HG03439 (cell line): ENCODE data around the gene SSTR1.
"Not testable (repeated sequence)": the region's sequence is repeated elsewhere in the genome, so short reads cannot be mapped to it uniquely, and the experiment has no call there.

ENCODE experiments used
- ATAC-seq: cut with Tn5 transposase; IDR thresholded peaks from one replicate; pipeline ENCODE4 v1.9.1; 2021; ENCODE audit warnings: mild to moderate bottlenecking, moderate library complexity; ENCODE audit not compliant: unreplicated experiment

SSTR1 gene, protein sequence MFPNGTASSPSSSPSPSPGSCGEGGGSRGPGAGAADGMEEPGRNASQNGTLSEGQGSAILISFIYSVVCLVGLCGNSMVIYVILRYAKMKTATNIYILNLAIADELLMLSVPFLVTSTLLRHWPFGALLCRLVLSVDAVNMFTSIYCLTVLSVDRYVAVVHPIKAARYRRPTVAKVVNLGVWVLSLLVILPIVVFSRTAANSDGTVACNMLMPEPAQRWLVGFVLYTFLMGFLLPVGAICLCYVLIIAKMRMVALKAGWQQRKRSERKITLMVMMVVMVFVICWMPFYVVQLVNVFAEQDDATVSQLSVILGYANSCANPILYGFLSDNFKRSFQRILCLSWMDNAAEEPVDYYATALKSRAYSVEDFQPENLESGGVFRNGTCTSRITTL

DNA sequence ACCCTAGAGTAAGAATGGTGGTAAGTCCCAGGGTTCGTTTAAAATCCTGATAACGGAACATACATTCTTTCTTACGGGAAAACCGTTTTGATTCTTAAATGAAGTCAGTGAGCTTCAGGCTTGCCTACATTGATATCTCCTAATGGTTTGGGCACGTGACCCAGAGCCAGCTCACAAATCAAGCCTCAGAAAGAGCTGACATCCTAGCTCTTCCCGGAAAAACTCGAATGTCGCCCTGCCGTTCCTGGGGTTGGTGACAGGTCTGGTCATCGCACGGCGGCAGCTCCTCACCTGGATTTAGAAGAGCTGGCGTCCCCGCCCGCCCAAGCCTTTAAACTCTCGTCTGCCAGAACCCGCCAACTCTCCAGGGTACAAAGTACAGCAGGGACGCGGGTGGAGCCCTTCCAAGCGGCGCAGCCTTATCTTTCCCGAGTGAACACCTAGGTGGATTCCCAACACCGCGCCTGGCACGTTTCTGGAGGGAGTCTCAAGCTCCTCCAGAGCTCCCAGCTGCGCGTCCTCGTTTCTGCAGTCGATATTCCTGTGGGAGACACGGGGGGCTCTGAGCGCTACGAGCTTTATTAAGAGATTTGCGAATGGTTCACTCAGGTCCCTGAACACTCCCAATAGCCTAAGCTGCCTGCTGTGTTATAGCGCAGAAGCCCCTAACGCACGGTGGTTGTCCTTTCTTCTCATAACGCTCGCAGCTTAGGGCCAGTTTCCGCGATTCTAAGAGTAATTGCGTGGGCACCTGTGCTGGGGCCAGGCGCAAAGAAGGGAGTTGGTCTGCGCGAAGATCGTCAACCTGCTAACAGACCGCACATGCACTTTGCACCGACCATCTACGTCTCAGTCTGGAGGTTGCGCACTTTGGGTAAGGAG lies at the start of gene SSTR1:
SSTR1 (plus strand) TSS at position 169 of the 882 bp plus-strand sequence. CDS start 1,486 bp downstream, outside the sequence.
- no peak for ATAC-seq

DNA sequence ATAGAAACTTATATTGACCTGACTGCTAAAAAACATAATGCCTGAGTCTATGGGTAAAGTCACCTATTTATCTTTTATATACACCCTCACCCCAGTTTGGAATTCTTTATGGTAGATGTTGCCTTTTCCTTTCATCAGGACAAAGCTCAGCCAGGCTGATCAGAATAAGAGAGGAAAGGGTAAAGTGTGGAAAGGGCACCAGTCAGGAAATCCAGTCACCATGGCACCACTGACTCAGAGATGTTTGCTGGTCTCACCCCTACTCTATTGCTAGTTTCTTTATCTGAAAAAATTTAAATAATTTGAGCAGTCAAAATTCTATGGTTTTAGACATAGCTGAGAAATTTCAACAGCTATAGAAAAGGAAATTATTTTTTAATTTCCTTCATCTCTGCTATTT lies 49.2 kb upstream of the SSTR1 start:
- ATAC-seq: no peak

DNA sequence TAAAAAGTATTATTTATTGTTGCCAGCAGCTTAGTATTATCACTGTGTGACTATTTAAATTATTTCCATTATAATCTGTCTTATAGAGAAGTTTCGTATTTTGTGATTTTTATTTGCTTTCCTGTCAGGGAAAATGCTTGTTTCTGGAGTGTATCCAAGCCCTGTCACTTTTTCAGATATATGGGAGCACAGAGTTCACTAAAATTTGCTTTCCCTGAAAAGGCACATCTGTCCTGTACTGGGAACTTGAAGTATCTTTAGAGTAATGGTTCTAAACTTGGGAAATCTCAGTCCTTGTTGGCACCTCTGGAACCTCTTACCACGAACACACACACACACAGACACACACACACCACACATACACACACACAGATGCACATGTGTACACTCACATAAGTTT lies 39.3 kb upstream of the SSTR1 start:
- no peak for ATAC-seq

DNA sequence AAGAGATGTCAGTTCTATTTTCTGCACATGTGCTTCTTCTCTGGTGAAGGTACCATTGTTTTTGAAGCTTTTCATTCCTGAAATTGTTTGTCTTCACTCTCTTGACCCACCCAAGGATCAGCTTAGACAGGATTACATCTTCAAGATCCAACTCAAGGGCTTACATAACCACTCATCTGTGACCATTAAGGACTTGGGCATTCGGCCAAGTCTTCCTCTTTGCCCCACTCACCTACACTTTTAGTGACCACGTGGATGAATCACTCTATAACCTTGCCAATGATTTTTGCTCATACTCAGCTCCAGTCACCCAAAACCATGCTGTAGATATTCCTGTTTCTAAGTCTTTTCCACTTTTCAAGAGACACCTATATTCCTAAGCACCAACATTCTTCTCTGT lies 36.5 kb upstream of the SSTR1 start:
- ATAC-seq: no peak

DNA sequence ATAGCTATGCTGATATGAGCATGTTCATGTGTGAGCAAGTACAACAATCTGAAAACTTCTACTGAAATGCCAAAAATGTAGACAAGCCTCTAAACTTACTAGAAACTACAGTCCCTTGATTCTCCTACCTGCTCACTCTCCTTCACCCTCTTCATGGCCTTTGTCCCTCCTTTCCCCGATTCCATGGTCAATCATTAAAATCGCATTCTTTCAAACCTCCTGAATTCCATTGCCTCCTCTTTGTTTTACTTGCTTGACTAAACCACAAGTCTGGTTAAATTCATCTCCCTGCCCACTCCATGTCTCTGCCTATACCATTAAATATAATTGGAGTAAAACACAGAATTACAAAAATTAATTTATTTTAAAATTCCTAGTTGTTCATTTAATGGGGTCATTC lies 33.0 kb upstream of the SSTR1 start:
- no peak for ATAC-seq

DNA sequence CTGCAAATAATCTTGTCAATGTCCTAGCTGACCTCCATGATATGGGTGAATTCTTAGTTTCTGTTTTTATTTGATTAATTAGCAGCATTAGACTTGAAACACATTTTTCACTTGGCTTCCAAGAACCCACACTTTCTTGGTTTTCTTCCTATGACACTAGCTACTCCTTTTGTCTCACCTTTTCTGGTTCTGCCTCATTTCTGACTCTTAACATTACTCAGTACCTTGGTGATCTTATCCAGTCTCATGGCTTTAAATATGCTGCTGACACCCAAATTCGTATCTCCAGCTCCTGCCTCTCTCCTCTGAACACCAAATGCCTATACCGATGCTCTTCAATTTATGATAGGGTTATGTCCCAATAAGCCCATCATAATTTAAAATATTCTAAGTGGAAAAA lies 32.0 kb upstream of the SSTR1 start:
- no peak for ATAC-seq

DNA sequence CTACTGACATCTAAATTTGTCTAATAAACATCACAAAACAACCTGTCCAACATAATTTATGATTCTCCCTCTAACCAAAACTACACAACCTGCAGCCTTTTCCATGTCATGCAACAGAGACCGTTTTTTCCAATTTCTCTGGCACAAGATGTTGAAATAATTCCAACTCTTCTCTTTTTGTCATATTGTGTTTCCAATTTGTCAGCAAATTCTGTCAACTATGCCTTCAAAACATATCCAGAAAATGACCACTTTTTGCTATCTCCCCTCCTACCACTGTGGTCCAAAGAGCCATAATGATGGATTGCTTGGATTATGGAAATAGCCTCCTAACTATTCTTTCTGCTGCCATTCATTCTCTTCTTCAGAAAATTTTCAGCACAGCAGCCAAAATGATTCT lies 31.3 kb upstream of the SSTR1 start:
- ATAC-seq: no peak

DNA sequence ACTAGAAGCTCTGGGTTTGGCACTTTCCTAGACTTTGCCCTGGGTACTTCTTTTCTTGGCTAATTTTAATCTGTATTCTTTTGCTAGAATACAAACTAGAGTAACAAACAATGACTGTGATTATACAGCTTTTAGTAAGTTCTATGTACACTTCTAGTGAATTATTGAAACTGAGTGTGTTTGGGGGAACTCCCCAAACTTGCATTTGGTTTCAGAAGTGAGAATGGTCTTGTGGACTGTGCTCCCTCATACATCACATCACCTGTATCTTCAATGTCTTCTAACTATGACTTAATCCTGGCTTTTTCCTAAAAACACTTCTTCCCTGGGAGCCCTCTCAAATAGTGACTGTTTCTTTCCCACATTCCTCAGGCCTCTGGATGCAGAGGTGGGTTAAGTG lies 23.6 kb upstream of the SSTR1 start:
- no peak for ATAC-seq

DNA sequence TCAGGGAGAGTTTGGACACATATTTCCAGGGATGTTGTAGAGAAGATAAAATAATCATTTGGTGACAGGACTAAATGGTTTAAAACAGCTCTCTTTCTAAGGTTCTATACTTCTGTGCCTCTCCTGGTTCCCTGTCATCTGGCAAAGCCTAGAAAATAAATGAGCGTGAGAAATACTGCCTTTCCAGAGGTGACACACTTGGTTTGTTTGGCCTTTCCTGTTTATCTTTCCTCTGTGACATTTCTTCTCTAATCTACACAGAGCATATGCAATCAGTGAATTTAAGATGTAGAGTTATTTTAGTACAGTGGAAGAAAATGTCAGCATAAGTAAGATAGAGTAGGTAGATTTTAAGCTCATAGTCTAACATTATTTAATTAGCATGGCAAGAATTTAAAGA lies 22.0 kb upstream of the SSTR1 start:
- no peak for ATAC-seq

DNA sequence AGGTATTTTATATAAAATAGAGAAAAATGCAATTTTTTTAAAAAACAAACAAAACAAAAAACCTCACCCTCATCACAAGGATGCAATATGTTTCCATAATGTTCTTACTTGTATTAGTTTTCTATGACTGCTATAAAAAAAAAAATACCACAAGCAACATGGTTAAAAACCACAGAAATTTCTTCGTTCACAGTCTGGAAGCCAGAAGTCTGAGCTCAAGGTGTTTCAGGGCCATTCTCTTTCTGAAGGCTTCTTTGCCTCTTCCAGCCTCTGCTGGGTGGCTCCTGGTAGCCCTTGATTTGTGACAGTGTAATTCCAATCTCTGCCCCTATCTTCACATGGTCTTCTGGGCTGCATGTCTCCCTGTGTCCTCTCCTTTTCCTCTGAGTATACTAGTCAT lies 21.5 kb upstream of the SSTR1 start:
- ATAC-seq: no peak

DNA sequence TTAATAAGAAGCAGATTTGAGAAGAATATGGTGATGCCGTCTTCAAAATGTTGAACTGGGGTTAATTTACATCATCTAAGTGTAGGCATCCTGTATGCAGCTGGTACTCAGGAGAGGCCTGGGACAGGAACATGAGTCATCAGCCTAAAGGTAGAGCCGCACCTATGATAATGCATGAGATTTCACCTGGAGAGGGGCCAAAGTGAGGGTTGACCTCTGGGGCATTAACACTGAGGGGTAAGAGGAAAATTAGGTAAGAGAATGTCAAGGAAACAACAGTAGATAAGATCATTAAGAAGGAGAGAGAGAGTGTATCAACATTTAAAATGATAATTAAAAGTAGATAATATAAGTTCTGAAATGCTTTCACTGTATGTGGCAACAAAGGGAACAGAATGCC lies 20.2 kb upstream of the SSTR1 start:
- ATAC-seq: no peak

DNA sequence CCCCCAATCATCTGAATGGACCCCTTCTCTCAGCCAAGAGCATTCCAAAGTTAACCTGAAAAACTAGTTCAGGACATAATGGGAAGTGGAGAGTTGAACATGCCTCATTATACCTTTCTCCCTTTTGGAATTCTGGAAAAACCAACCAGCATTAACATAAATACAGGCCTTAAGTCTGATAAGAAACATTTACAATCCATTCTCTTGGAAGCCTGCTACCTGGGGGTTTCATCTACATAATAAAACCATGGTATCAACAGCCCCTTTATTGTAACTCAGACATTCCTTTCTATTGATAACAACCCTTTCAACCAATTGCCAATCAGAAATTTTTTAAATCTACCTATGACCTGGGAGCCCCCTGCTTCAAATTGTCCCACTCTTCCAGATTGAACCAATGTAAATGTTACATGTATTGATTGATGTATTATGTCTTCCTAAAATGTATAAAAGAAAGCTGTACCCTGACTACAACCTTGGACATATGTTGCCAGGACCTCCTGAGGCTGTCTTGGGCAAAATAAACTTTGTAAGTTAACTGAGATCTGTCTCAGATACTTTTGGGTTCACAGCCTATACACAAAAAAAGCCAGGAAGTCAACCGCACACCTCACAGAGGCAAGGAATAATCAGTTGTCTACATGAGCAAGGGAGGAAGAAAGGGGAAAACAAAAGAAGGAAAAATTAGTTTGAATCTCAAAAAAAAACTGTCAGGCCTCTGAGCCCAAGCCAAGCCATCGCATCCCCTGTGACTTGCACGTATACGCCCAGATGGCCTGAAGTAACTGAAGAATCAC lies 17.6 kb upstream of the SSTR1 start:
- ATAC-seq: no peak

DNA sequence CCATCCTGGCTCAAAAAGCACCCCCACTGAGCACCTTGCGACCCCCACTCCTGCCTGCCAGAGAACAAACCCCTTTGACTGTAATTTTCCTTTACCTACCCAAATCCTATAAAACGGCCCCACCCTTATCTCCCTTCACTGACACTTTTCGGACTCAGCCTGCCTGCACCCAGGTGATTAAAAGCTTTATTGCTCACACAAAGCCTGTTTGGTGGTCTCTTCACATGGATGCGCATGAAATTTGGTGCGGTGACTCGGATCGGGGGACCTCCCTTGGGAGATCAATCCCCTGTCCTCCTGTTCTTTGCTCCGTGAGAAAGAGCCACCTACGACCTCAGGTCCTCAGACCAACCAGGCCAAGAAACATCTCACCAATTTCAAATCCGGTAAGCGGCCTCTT lies 16.9 kb upstream of the SSTR1 start:
- not testable (repeated sequence) for ATAC-seq

DNA sequence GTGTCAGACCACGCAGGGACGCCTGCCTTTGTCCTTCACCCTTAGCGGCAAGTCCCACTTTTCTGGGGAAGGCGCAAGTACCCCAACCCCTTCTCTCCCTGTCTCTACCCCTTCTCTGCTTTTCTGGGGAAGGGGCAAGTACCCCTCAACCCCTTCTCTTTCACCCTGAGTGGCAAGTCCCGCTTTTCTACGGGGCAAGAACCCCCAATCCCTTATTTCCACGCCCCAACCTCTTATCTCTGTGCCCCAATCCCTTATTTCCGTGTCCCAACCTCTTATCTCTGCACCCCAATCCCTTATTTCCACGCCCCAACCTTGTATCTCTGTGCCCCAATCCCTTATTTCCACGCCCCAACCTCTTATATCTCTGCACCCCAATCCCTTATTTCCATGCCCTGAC lies 16.2 kb upstream of the SSTR1 start:
- not testable (repeated sequence) for ATAC-seq

DNA sequence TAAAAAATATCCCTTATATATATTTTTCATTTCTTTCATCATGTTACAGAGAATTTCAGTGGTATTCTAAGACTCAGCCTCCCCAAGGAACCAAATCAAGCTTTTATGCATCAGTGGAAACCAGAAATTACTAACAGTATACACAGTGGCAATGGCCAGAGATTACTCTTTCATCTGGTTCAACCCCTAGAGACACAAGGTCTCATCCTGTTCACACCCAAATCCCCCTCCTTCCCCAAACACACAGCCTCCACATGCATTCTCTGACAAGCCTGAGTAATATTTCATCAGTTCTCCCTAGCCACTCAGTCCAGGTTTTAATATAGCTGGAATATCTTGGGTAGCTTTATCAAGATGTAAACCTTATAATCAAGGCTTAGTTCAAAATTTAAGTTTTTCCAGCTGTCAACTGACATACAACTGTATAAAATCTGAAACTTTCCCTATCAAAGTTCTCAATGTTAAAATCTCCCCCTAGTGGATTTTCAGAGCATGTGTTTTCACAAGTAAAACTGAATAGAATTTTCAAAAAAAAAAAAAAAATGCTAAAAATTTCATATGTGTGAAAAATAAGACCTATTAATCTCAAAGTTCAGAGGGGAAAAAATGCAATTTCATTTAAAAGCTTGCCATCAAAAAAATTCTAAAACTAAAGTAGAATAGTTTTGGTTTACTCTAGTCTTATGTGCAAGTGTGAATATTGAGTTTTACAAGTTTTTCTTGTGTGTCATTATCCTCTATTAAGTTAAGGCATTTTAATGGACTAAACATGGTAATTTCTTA lies 10.5 kb upstream of the SSTR1 start:
- ATAC-seq: no peak

DNA sequence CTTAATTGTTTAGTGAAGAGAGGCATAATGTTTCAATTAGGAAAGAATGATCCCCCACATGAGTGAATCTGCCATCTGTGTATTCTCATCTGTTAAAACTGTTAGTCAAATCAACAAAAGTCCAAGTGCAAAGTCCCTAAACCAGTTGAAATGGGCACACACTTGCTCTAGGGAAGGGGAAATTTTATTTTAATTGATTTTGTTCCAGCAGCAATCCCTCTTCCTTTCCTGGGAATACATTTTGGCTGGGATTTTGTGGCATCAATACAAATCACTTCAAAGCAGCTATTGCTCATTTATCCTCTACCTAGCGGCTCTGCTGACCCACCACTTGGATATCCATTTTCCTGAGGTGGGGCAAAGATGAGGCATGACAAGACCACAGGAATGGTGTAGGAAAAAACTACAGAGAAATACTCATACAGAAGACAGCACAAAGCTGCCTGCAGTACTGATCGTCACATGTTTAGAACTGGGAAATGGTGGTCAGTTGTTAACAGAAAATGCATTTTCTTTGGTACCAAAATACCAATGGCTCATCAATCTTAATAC lies 9.8 kb upstream of the SSTR1 start:
- no peak for ATAC-seq

DNA sequence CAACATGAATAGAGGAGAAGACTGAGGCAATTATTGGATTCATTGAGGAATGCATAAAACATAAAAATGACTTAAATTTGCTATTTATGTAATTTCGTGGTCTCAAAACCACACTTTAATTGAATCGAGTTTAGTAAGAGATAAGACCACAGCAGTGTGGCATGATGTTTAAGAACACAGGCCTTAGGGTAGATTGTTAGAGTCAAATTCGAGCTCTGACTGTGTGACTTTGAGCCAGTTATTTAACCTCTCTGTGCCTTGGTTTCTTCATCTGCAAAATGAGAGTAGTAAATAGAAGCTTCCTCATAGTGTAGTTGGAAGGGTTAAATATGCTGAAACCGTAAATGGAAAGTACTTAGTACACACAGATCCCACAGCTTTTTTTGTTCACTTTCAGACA lies 9.3 kb upstream of the SSTR1 start:
- no peak for ATAC-seq

DNA sequence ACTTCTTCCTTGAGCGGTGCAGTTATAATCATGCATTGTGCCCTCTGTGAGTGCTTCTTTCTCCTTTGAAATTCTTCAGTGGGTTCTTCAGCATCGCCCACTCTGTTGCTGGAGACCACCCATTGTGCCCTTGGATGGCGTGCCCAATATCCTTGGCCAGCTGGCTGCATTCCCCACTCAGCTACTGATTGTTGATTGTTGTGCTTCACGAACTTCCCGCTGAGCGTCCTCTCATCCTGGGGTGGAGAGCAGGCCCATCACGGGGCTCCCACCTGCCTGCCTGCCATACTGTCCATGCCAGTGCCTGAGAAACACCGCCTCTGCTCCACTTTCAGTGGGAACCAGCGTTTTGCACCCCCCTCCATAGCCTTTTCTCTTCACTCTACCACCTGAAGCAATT lies 8.6 kb upstream of the SSTR1 start:
- ATAC-seq: no peak

DNA sequence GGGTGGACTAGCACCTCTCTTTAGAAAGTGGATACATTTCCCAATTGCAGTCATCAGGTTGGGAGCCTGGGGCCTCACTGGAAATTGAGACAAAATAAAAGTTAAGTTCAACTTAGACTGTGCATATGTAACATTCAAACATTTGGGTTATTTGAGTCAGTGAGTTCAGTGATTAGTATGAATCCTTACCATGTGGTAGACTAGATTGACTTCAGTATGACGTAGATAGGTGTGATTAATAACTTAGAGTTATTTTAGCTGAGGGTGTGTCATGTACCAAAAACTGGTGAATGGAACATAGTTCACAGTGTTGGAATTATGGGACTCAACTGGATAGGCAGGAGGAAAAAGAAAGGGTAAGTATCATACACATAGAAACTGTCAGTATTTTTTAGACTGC lies 8.0 kb upstream of the SSTR1 start:
- no peak for ATAC-seq

DNA sequence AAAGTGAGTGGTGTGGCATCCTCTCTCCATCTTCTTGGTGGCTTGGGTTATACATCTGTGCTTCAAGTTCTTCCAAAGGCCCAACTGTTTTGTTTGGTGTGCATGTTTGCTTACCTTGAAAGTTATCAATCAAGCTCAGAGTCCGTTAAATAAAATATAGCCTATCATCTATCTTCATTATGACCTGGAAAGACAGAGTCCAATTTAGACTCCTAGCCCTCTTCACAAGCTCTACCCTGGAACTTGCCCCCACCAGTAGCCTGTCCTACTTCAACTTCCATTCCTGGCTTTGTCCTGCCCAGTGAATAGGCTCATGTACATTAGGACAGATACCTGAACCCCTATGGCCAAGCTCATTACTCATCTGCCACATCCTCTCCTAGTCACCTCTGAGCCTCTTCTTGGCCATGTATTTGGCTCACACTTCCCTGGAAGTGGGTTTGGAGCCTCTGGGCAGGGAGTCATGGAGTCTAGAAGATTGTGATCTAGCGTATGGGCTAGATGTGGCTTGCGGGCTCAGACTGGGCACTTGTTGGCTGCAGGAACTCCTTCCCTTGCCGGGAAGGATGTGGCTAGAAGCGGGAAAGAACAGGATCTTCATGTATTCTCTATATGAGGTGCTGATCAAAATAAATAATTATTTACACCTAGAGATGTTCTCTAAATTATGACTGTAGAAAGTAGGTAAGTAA lies 6.4 kb upstream of the SSTR1 start:
- no peak for ATAC-seq
